Endodermal cell (in vitro differentiated cells): ENCODE data around the gene ARG1. TPM values are rescaled to one million over a fixed set of nuclear protein-coding genes. Genes with fewer than 3 reads are reported as not detected.

Experiments
- DNase-seq: peaks from one replicate; pipeline ENCODE4 v3.0.0-alpha.2; 2017
- H3K27ac ChIP-seq: 2 replicates; pipeline ENCODE4 v1.5.1; 2013; ENCODE audit warnings: mild to moderate bottlenecking, low read depth, low read length, moderate library complexity
- H3K27me3 ChIP-seq: 2 replicates; pipeline ENCODE4 v1.6.1; 2013; ENCODE audit warnings: mild to moderate bottlenecking, low read length, moderate library complexity; ENCODE audit not compliant: insufficient read depth, control insufficient read depth, poor library complexity, severe bottlenecking
- H3K36me3 ChIP-seq: 2 replicates; pipeline ENCODE4 v1.7.0; 2013; ENCODE audit warnings: mild to moderate bottlenecking, low read length, moderate library complexity; ENCODE audit not compliant: control insufficient read depth, insufficient read depth
- H3K4me1 ChIP-seq: one replicate; pipeline ENCODE4 v1.7.0; 2013; ENCODE audit warnings: low read length; ENCODE audit not compliant: control insufficient read depth, insufficient read depth
- H3K4me3 ChIP-seq: 2 replicates; pipeline ENCODE4 v1.5.1; 2013; ENCODE audit warnings: mild to moderate bottlenecking, low read length, moderate library complexity
- H3K9ac ChIP-seq: 2 replicates; pipeline ENCODE4 v1.6.1; 2013; ENCODE audit warnings: mild to moderate bottlenecking, low read length, moderate library complexity; ENCODE audit not compliant: poor library complexity, severe bottlenecking; ENCODE audit errors: extremely low read depth
- H3K9me3 ChIP-seq: 2 replicates; pipeline ENCODE4 v1.6.1; 2013; ENCODE audit warnings: mild to moderate bottlenecking, low read length, moderate library complexity; ENCODE audit not compliant: control insufficient read depth
- H3K27ac Mint-ChIP-seq: 2 replicates; pipeline ENCODE4 v1.8.0; 2020; ENCODE audit warnings: mixed read lengths
- H3K27me3 Mint-ChIP-seq: 2 replicates; pipeline ENCODE4 v1.8.0; 2021; ENCODE audit warnings: mild to moderate bottlenecking, mixed read lengths; ENCODE audit not compliant: insufficient read depth
- H3K36me3 Mint-ChIP-seq: 2 replicates; pipeline ENCODE4 v1.8.0; 2020; ENCODE audit warnings: low read depth, mixed read lengths
- H3K4me1 Mint-ChIP-seq: 2 replicates; pipeline ENCODE4 v1.8.0; 2020; ENCODE audit warnings: mixed read lengths
- H3K4me3 Mint-ChIP-seq: 2 replicates; pipeline ENCODE4 v1.8.0; 2020; ENCODE audit warnings: mild to moderate bottlenecking, moderate library complexity, mixed read lengths
- H3K9me3 Mint-ChIP-seq: 2 replicates; pipeline ENCODE4 v1.8.0; 2020; ENCODE audit warnings: mild to moderate bottlenecking, mixed read lengths
- WGBS, 2 experiments: methylation state at CpG; one replicate each; pipeline versions ENCODE4 v1.1.5 to v1.1.7; 2013; ENCODE audit warnings: missing lambda C conversion rate in 2 of 2, mixed read lengths in 1 of 2; ENCODE audit not compliant: insufficient coverage in 1 of 2, insufficient read length in 1 of 2; 5-methylcytosine and 5-hydroxymethylcytosine counted together
- total RNA-seq, 2 donors: library from RNA; stranded (reverse); fragmentation: NEBNext Ultra II Directional in 1 of 2; extraction: Animal tissue kit (Norgen Biotek cat#: 25700) in 1 of 2; gene quantifications; 2 replicates in 1 of 2; 3 replicates in 1 of 2; pipeline ENCODE4 v1.2.1, GENCODE V29; 2021
- TF ChIP-seq, protein P1 (sequence below): fragments of 200-600 bp; sonication (generic); conservative IDR thresholded peaks from 2 replicates; pipeline ENCODE4 v1.5.0; 2021; ENCODE audit warnings: antibody characterized with exemption, mild to moderate bottlenecking

Gene ARG1
- total RNA-seq, 2 donors from 2014 or later, result not detected

DNA sequence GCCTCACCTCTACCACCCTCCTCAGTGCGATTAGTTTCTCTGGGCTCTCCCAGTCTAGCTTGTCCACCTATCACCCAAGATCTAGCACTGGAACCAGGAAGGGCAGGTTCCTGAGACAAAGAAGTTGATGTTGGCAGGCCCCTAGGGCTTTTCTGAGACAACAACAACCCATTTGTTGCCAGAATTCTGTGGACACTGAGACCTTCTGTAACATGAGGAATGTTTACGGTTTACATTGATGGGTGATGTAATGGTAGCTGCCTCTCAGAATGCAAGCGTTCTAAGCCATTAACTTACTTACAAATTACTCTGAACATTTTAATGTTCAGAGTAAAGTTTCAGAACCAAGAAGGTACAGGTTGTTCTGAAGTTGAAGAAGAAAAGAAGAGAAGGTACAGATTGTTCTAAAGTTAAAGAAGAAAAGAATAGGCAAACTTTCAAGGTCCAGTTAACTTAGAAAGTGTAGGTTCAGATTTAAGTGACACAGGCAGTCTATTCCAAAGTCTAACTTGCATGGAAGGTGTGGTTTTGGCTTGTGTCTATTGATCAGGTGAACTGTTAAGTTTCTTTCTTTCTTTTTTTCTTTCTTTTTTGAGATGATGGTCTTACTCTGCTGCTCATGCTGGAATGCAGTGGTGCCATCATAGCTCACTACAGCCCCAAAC lies 58.7 kb downstream of the ARG1 start:
- Histone ChIP-seq H3K27ac (no peak overlapping the region), H3K4me1 (no peaks in the 10 kb centered on the region), H3K9me3 (no peaks in the 10 kb centered on the region), H3K27me3 (no peaks in the 10 kb centered on the region), H3K36me3 (no peaks in the 10 kb centered on the region), H3K4me3 (no peak overlapping the region), H3K9ac (no peak overlapping the region)
- Mint-ChIP-seq H3K27me3 (no peaks in the 10 kb centered on the region), H3K9me3 (no peaks in the 10 kb centered on the region), H3K4me1 (peaks cover 2% of the 10 kb centered on the region), H3K27ac (no peak overlapping the region), H3K4me3 (no peak overlapping the region), H3K36me3 (no peaks in the 10 kb centered on the region)
- 96% methylated on average over 3 of the region's 3 CpGs; no CpG with 5 or more reads in 1 of the 2 experiments for WGBS, 2 experiments
- TF ChIP-seq, protein P1, sequence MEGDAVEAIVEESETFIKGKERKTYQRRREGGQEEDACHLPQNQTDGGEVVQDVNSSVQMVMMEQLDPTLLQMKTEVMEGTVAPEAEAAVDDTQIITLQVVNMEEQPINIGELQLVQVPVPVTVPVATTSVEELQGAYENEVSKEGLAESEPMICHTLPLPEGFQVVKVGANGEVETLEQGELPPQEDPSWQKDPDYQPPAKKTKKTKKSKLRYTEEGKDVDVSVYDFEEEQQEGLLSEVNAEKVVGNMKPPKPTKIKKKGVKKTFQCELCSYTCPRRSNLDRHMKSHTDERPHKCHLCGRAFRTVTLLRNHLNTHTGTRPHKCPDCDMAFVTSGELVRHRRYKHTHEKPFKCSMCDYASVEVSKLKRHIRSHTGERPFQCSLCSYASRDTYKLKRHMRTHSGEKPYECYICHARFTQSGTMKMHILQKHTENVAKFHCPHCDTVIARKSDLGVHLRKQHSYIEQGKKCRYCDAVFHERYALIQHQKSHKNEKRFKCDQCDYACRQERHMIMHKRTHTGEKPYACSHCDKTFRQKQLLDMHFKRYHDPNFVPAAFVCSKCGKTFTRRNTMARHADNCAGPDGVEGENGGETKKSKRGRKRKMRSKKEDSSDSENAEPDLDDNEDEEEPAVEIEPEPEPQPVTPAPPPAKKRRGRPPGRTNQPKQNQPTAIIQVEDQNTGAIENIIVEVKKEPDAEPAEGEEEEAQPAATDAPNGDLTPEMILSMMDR, result no peak
- no peak for DNase-seq

Other genes with a start within 250 kb of the ARG1 start
- 10 to 100 TPM; 23.3 to 26.2 TPM for gene MED23, start 55.0 kb downstream of the ARG1 start, total RNA-seq
- gene ENPP3, start 64.1 kb downstream of the ARG1 start, total RNA-seq, result not detected
- not detected for gene OR2A4, start 128.2 kb downstream of the ARG1 start, total RNA-seq
- not detected for gene CTAGE9, start 137.8 kb downstream of the ARG1 start, total RNA-seq
- 10 to 100 TPM; 11.6 to 16.1 TPM for gene ENPP1, start 234.8 kb downstream of the ARG1 start, total RNA-seq